Naive thymus-derived CD4-positive, alpha-beta T cell (primary cell): ENCODE data around the gene GSG1. TPM values are rescaled to one million over a fixed set of nuclear protein-coding genes. Genes with fewer than 3 reads are reported as not detected.
"Not testable (repeated sequence)": the region's sequence is repeated elsewhere in the genome, so short reads cannot be mapped to it uniquely, and the experiment has no call there.

Experiments
- ATAC-seq: fragments of 150-1000 bp; cut with Tn5 transposase; 2 replicates; pipeline ENCODE4 v1.10.0; 2021; ENCODE audit warnings: mild to moderate bottlenecking, moderate library complexity
- CTCF ChIA-PET: fragments of 350-600 bp; sonication (Branson Sonifier 250); formaldehyde crosslinking; loops from one replicate; lab custom pipeline; 2021; ENCODE audit warnings: antibody characterized with exemption; lab: Charles Lee
- POLR2A ChIA-PET: fragments of 350-600 bp; sonication (Branson Sonifier 250); formaldehyde crosslinking; loops from one replicate; lab custom pipeline; 2021; ENCODE audit warnings: antibody characterized with exemption, inconsistent platforms; lab: Charles Lee
- DNase-seq, 9 donors: peaks; one replicate each; pipeline versions ENCODE4 v3.0.0 to v3.0.0-alpha.2; 2020 to 2022; ENCODE audit warnings: mixed read lengths in 1 of 9
- H3K27ac ChIP-seq: one replicate; pipeline ENCODE4 v1.7.0; 2013; ENCODE audit warnings: mild to moderate bottlenecking, low read depth, low read length, moderate library complexity
- H3K27me3 ChIP-seq, 2 donors: one replicate each; pipeline ENCODE4 v1.7.0; 2013; ENCODE audit warnings: low read length in 2 of 2, mild to moderate bottlenecking in 2 of 2, moderate library complexity in 2 of 2; ENCODE audit not compliant: control insufficient read depth in 2 of 2, insufficient read depth in 2 of 2
- H3K36me3 ChIP-seq, 3 experiments: 1 replicate in 2 of 3; 2 replicates in 1 of 3; pipeline ENCODE4 v1.7.0; 2013; ENCODE audit warnings: low read length in 3 of 3, mild to moderate bottlenecking in 3 of 3, moderate library complexity in 1 of 3; ENCODE audit not compliant: insufficient read depth in 3 of 3, control insufficient read depth in 2 of 3
- H3K4me1 ChIP-seq, 2 donors: one replicate each; pipeline ENCODE4 v1.7.0; 2013; ENCODE audit warnings: low read length in 2 of 2, mild to moderate bottlenecking in 2 of 2, moderate library complexity in 1 of 2; ENCODE audit not compliant: control insufficient read depth in 2 of 2, insufficient read depth in 2 of 2
- H3K4me3 ChIP-seq: 2 replicates; pipeline ENCODE4 v1.7.0; 2013; ENCODE audit warnings: mild to moderate bottlenecking, low read length
- H3K9me3 ChIP-seq, 3 experiments: 1 replicate in 2 of 3; 2 replicates in 1 of 3; pipeline ENCODE4 v1.7.0; 2013; ENCODE audit warnings: low read length in 3 of 3; ENCODE audit not compliant: control insufficient read depth in 2 of 3
- H3K27ac Mint-ChIP-seq, 9 donors: one replicate each; pipeline ENCODE4 v1.8.0; 2020 to 2022; ENCODE audit warnings: mixed read lengths in 9 of 9, mild to moderate bottlenecking in 8 of 9, moderate library complexity in 5 of 9, inconsistent platforms in 2 of 9
- H3K27me3 Mint-ChIP-seq, 5 donors: one replicate each; pipeline ENCODE4 v1.8.0; 2021 to 2022; ENCODE audit warnings: mixed read lengths in 5 of 5, mild to moderate bottlenecking in 1 of 5
- H3K36me3 Mint-ChIP-seq, 5 donors: one replicate each; pipeline ENCODE4 v1.8.0; 2020 to 2022; ENCODE audit warnings: mixed read lengths in 5 of 5, mild to moderate bottlenecking in 3 of 5, inconsistent platforms in 1 of 5
- H3K4me1 Mint-ChIP-seq, 7 donors: one replicate each; pipeline ENCODE4 v1.8.0; 2020 to 2022; ENCODE audit warnings: mixed read lengths in 7 of 7, mild to moderate bottlenecking in 3 of 7, inconsistent platforms in 1 of 7
- H3K4me3 Mint-ChIP-seq, 10 donors: one replicate each; pipeline ENCODE4 v1.8.0; 2020 to 2022; ENCODE audit warnings: mild to moderate bottlenecking in 10 of 10, mixed read lengths in 10 of 10, moderate library complexity in 6 of 10, inconsistent platforms in 2 of 10
- H3K9me3 Mint-ChIP-seq, 11 donors: one replicate each; pipeline ENCODE4 v1.8.0; 2020 to 2022; ENCODE audit warnings: mixed read lengths in 11 of 11, mild to moderate bottlenecking in 4 of 11, inconsistent platforms in 1 of 11, moderate library complexity in 1 of 11
- intact Hi-C, 2 donors: fragments of 100-400 bp; cut with micrococcal nuclease; formaldehyde crosslinking; loops; one replicate each; pipeline ENCODE4 v1.15.1; 2023
- polyA plus RNA-seq, 2 donors: library from polyadenylated mRNA; unstranded; fragments of 300-500 nt; fragmentation: Illumina TruSeq; gene quantifications; one replicate each; pipeline ENCODE4 v1.2.3, GENCODE V29; 2021
- total RNA-seq, 6 experiments: library from RNA in 5 of 6; stranded (reverse) in 5 of 6; gene quantifications; 1 replicate in 5 of 6; 2 replicates in 1 of 6; pipeline ENCODE4 v1.2.3 and lab custom pipeline; 2021 to 2026

The GSG1 gene
- total and polyA plus RNA-seq, 7 experiments from 2014 or later: not detected

DNA sequence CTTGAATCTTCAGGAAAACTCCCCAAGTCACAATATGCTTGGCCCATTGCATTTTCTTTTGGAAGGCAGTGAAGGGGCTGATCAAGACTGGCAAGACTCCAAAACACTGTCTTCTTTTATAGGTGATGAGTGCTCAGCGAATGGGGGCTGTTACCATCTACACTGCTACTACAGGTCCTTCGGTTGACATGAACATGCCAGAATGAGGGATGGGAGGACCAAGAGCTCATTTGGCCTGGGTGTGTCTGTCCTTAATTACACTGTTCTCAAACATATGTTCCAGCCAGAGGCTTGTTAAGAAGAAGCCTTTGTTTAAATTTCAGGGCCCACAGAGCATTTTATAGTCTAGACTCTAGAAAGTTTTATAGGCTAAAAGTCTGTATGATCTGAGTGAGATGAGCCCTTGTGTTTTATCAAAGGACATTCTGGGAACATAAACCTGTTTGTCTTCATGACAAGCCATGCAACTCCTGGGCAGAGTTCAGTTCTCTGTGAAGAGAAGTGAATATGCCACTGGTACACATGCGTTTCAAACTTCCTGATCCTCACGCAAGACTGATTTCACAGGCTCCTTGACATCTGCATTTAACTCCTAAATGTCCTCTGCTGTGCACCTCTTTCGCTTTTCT, 64.0 kb downstream of the GSG1 start:
- Histone ChIP-seq H3K27me3 (no peaks in the 10 kb centered on the region), H3K4me1 (no peaks in the 10 kb centered on the region), H3K27ac (no peak overlapping the region), H3K4me3 (no peak overlapping the region), H3K9me3 (no peaks in the 10 kb centered on the region), H3K36me3 (peaks cover 0 to 5% (median 0%) of the 10 kb centered on the region in 3 experiments)
- Mint-ChIP-seq H3K4me1 (peaks cover 0 to 9% (median 4%) of the 10 kb centered on the region in 7 donors), H3K36me3 (no peaks in the 10 kb centered on the region), H3K27me3 (peaks cover 0 to 38% (median 5%) of the 10 kb centered on the region in 5 donors), H3K9me3 (no peaks in the 10 kb centered on the region), H3K4me3 (no peak overlapping the region), H3K27ac (no peak overlapping the region)
- POLR2A ChIA-PET: no interaction called here
- ATAC-seq: no peak
- intact Hi-C loops: no loop called here
- DNase-seq: no peak
- CTCF ChIA-PET: no interaction called here

DNA sequence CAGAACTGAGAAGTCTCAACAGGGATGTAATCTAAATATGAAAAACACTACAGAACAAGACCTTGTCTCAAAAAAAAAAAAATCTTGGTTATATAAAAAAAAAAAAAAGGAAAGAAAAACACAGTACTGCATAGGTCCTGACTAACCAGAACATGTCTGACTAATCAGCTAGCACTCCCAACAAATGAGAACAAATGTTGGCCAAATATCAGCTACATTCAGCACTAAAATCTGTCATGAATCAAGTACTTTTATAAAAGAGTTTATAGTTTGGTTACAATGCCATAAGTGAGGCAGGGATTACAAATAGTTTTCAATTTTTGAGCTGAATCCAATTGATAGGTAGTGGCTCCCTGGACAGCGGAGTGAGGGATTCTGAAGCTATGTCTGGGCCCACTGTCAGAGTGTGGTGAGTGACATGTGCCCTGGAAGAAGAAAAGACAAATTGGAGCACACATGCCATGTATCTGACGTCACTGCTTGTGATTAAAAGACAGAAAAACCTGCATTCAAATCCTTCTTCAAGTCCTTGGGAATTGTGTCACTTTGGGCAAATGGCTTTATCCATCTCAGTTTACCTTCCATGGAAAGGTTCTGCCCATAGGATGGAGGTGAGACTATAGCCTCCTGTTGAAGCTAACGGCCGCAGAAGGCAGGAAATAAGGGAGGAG, 64.8 kb downstream of the GSG1 start:
- Histone ChIP-seq H3K36me3 (no peaks in the 10 kb centered on the region), H3K27me3 (no peaks in the 10 kb centered on the region), H3K27ac (no peak overlapping the region), H3K4me1 (no peaks in the 10 kb centered on the region), H3K4me3 (no peak overlapping the region), H3K9me3 (no peaks in the 10 kb centered on the region)
- H3K4me1 Mint-ChIP-seq: peaks cover 0 to 3% (median 0%) of the 10 kb centered on the region in 7 donors
- H3K9me3 Mint-ChIP-seq: no peaks in the 10 kb centered on the region
- intact Hi-C loops: no loop called here
- POLR2A ChIA-PET: no interaction called here
- DNase-seq: no peak
- no peak for ATAC-seq
- H3K27me3 Mint-ChIP-seq: peaks cover 0 to 35% (median 5%) of the 10 kb centered on the region in 5 donors
- no peak overlapping the region for H3K4me3 Mint-ChIP-seq
- CTCF ChIA-PET: no interaction called here
- H3K36me3 Mint-ChIP-seq: no peaks in the 10 kb centered on the region
- no peak overlapping the region for H3K27ac Mint-ChIP-seq

DNA sequence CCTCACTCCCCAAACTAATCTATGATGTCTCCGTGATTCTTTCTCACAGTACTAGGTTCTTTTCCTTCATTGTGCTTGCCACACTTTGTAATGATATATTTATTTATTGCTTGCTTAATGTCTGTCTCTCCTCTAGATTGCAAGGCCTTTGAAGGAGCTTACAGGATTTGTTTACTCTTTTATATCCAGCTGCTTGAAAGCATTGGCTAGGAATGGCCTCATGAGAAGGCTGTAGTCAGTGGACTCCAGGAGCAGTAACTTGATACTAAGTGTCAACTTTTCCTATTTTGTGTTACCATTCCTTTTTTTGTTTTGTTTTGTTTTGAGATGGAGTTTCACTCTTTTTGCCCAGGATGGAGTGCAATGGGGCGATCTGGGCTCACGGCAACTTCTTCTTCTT, 66.6 kb downstream of the GSG1 start:
- Histone ChIP-seq H3K36me3 (no peaks in the 10 kb centered on the region), H3K27me3 (no peaks in the 10 kb centered on the region), H3K27ac (no peak overlapping the region), H3K4me1 (no peaks in the 10 kb centered on the region), H3K9me3 (no peaks in the 10 kb centered on the region), H3K4me3 (no peak overlapping the region)
- DNase-seq (no peak), ATAC-seq (no peak)
- Mint-ChIP-seq H3K36me3 (no peaks in the 10 kb centered on the region), H3K4me1 (no peaks in the 10 kb centered on the region), H3K27me3 (peaks cover 0 to 23% (median 0%) of the 10 kb centered on the region in 5 donors), H3K9me3 (no peaks in the 10 kb centered on the region), H3K27ac (no peak overlapping the region), H3K4me3 (no peak overlapping the region)
- POLR2A ChIA-PET: no interaction called here
- CTCF ChIA-PET: interaction anchor here (0.6 kb wide), 1 partner anchor 439 kb away, joined by 5 read pairs; no protein-coding TSS in a partner anchor
- intact Hi-C loops: no loop called here

DNA sequence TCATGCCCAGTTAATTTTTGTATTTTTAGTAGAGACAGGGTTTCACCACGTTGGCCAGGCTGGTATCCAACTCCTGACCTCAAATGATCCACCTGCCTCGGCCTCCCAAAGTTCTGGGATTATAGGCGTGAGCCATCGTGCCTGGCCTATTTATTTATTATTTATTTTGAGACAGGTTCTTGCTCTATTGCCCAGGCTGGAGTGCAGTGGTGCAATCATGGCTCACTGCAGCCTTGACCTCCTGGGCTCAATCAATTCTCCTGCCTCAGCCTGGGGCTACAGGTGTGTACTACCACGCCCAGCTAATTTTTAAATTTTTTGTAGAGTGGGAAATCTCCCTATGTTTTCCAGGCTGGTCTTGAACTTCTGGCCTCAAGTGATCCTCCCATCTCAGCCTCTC, 68.1 kb downstream of the GSG1 start:
- H3K4me1 ChIP-seq, H3K9me3 ChIP-seq, H3K4me3 Mint-ChIP-seq, H3K36me3 Mint-ChIP-seq, H3K4me1 Mint-ChIP-seq, H3K36me3 ChIP-seq, ATAC-seq, DNase-seq, H3K27ac Mint-ChIP-seq, H3K27me3 Mint-ChIP-seq, H3K4me3 ChIP-seq, H3K27me3 ChIP-seq, H3K9me3 Mint-ChIP-seq, H3K27ac ChIP-seq, intact Hi-C loops, CTCF ChIA-PET: not testable (repeated sequence)
- POLR2A ChIA-PET: interaction anchor here (1.2 kb wide), 1 partner anchor 9 kb away, joined by 4 read pairs; the partner anchor contains the start of gene FAM234B

Other genes with a start within 250 kb of the GSG1 start
- under 1 TPM in 4 of 5 experiments, not detected in 1; 0.05 to 0.93 (median 0.15) TPM for gene GPRC5A, start 212.1 kb downstream of the GSG1 start, total RNA-seq
- gene GPRC5A, start 212.1 kb downstream of the GSG1 start, polyA plus RNA-seq: under 1 TPM in 1 of 2 donors, not detected in 1; 0.06 TPM
- under 1 TPM in 1 of 5 experiments, not detected in 4; 0.29 TPM for gene GPRC5D, start 151.5 kb downstream of the GSG1 start, total RNA-seq
- gene GPRC5D, start 151.5 kb downstream of the GSG1 start, polyA plus RNA-seq: under 1 TPM in 1 of 2 donors, not detected in 1; 0.83 TPM
- 10 to 100 TPM; 10.9 to 23.4 (median 13.6) TPM for gene HEBP1, start 103.4 kb downstream of the GSG1 start, total RNA-seq
- gene HEBP1, start 103.4 kb downstream of the GSG1 start, polyA plus RNA-seq: 10 to 100 TPM; 33.5 to 47.7 TPM
- gene FAM234B, start 59.3 kb downstream of the GSG1 start, total RNA-seq: 1 to 10 TPM; 2.7 to 5.8 (median 4.3) TPM
- 1 to 10 TPM; 2.6 to 4.3 TPM for gene FAM234B, start 59.3 kb downstream of the GSG1 start, polyA plus RNA-seq
- 10 to 100 TPM in 2 of 5 experiments, 1 to 10 TPM in 3; 3.4 to 40.1 (median 4.4) TPM for gene EMP1, start 93.1 kb upstream of the GSG1 start, total RNA-seq
- under 1 TPM in 1 of 2 donors, not detected in 1; 0.37 TPM for gene EMP1, start 93.1 kb upstream of the GSG1 start, polyA plus RNA-seq